ENCODE data around the gene MCRIP1. TPM values are rescaled to one million over a fixed set of nuclear protein-coding genes. Genes with fewer than 3 reads are reported as not detected.

MCRIP1 gene
- total and polyA plus RNA-seq, 4 donors = 16.6 to 42.0 (median 26.2) TPM

- Histone ChIP-seq H3K4me3 (ENCODE audit: low read depth in 1 of 3, low read length in 3 of 3) (peak within 1 kb of the TSS; percentile 94), H3K36me3 (ENCODE audit: control insufficient read depth in 4 of 4, insufficient read depth in 3 of 4, low read depth in 1 of 4, low read length in 3 of 4) (peaks cover 5 to 12% (median 11%) of the 10 kb centered on the region in 4 donors), H3K27me3 (ENCODE audit: control insufficient read depth in 4 of 4, insufficient read depth in 4 of 4, low read length in 3 of 4) (no peaks in the 10 kb centered on the region), H3K4me1 (ENCODE audit: control insufficient read depth in 4 of 4, insufficient read depth in 4 of 4, low read length in 3 of 4) (peaks cover 6 to 61% (median 45%) of the 10 kb centered on the region in 4 donors), H3K9me3 (ENCODE audit: control insufficient read depth in 4 of 4, low read length in 3 of 4) (no peaks in the 10 kb centered on the region), H3K27ac (ENCODE audit: low read depth in 1 of 2, low read length in 2 of 2) (peak within 1 kb of the TSS; percentile 94 to 95), H3K9ac (ENCODE audit: low read depth in 1 of 2, low read length in 2 of 2) (peak within 1 kb of the TSS; percentile 58 to 97)
- no peak for TF ChIP-seq TAF1 (conservative IDR thresholded peaks at IDR 0.05)
- TF ChIP-seq REST (IDR thresholded peaks at IDR 0.05) = peak; percentile 62
- TF ChIP-seq ATF3 (IDR thresholded peaks at IDR 0.05) = no peak
- under 1% methylated on average over 95 of the region's 95 CpGs for WGBS
- no peak for DNase-seq (ENCODE audit: low spot score)
These were observed 27.0 kb upstream of the MCRIP1 start, which contains the start of gene P4HB for GRCh38 chr17:81859906-81860755. P4HB (minus strand) TSS chr17:81860535; CDS start chr17:81860471, 64 bp downstream.

GRCh38 chr17:81858967-81859905, 26.1 kb upstream of the MCRIP1 start:
- 24% methylated on average over 23 of the region's 23 CpGs for WGBS

More at GRCh38 chr17:81858967-81859905, 26.1 kb upstream of the MCRIP1 start:
- TF ChIP-seq ATF3 (IDR thresholded peaks at IDR 0.05) (no peak), YY1 (IDR thresholded peaks at IDR 0.05) (peak; percentile 20), ZBTB33 (IDR thresholded peaks at IDR 0.05) (no peak), NR2F2 (IDR thresholded peaks at IDR 0.05) (peak; percentile 41), FOXA1 (IDR thresholded peaks at IDR 0.05) (no peak)
- Histone ChIP-seq H3K36me3 (ENCODE audit: control insufficient read depth in 4 of 4, insufficient read depth in 3 of 4, low read depth in 1 of 4, low read length in 3 of 4) (peaks cover 12 to 18% (median 13%) of the 10 kb centered on the region in 4 donors), H3K9ac (ENCODE audit: low read depth in 1 of 2, low read length in 2 of 2) (peak overlapping the region; percentile 47 to 88), H3K27me3 (ENCODE audit: control insufficient read depth in 4 of 4, insufficient read depth in 4 of 4, low read length in 3 of 4) (no peaks in the 10 kb centered on the region), H3K27ac (ENCODE audit: low read depth in 1 of 2, low read length in 2 of 2) (peak overlapping the region; percentile 83 to 84), H3K9me3 (ENCODE audit: control insufficient read depth in 4 of 4, low read length in 3 of 4) (no peaks in the 10 kb centered on the region), H3K4me1 (ENCODE audit: control insufficient read depth in 4 of 4, insufficient read depth in 4 of 4, low read length in 3 of 4) (peaks cover 5 to 57% (median 45%) of the 10 kb centered on the region in 4 donors), H3K4me3 (ENCODE audit: low read depth in 1 of 3, low read length in 3 of 3) (peak overlapping the region; percentile 94)
- no peak for DNase-seq (ENCODE audit: low spot score)

All from liver (tissue), 9 donors.